Activated T-cell treated with anti-CD3 and anti-CD28 coated beads for 1 hour (primary cell): ENCODE measurements around the gene ADCY6.

Experiments used
- DNase-seq: peaks from one replicate; pipeline ENCODE4 v3.0.0-alpha.2; 2020; ENCODE audit warnings: low read depth

Gene ADCY6

GRCh38 chr12:48815126-48816110 lies 26.5 kb upstream of the ADCY6 start:
- DNase-seq, result peak; percentile 11

GRCh38 chr12:48814262-48815125 lies 25.6 kb upstream of the ADCY6 start:
- DNase-seq, result peak; percentile 54

- no peak for DNase-seq
Observed at GRCh38 chr12:48813465-48814261, 24.8 kb upstream of the ADCY6 start.

DNA sequence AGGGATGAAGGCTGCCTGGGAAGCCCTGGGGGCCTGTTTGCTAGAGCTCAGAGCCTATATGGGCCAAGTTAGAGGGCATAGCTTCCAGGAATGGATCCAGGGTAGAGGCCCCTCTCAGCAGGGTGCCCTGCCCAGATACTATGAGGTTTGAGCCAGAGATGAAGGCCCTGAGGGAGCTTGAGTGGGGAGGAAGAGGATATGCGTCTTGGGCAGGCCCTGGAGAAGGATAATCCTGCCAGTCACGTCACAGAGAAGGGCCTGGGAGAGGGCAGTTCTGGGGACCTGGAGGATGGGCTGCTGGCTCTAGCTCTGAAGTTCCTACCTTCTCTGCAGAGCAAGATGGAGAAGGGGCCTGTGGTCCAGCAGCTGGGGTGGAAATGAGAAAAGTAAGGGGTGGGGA lies 23.5 kb upstream of the ADCY6 start:
- DNase-seq, result no peak

DNA sequence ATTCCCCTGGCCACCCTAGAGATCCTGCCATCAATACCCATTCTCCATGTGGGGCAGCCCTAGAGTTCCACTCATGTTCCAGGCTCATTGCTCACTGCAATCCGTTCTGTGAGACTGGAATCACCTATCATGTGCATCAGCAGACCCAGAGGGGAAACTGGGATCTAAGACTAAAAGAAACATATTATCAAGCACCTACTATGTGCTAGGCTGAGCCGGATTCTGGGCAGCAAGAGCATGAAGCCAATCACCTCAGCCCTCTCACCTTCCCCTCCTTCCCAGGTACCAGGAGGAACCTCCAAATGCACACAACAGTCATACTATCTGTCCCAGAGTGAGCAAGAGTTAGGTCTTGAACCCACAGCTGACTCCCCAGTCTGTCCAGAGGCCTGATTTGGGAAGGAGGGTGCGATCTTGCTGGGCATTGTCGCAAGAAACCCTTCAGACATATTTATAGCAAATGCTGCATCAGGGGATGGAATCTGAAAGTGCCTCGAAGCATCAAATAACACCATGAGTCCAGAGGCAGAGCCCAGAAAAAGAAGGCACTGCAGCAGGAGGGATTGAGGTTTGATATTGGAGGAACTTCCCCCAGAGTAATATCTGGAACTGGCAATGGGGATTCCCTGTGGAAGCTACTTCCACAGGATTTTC lies 22.7 kb upstream of the ADCY6 start:
- no peak for DNase-seq

DNA sequence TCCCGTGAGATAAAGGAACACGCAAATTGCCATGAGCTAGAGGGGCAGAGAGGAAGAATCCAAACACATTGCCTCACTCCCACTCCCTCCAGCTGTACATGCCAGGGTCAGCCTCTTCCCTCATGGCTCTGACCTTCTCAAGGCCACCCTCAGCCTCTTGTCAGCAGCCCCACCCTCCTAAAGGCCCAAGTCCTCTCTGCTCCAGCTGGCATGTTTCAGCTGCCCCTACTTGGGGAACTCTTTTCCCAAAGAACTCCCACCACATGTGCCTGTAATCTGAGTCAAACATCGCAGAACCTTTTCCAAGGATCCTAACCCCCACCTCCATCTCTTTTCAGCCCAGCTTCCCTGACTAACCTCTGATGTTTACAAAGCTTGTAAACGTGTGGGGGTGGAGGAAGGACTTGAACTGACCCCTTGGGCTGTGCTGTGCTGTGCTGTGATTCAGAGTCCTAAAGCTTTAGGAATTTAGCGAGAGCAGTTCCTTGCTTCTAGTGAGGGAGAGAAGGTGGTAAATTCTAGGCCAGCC lies 22.1 kb upstream of the ADCY6 start:
- no peak for DNase-seq

GRCh38 chr12:48807981-48808380 lies 19.1 kb upstream of the ADCY6 start:
- DNase-seq, result no peak

DNA sequence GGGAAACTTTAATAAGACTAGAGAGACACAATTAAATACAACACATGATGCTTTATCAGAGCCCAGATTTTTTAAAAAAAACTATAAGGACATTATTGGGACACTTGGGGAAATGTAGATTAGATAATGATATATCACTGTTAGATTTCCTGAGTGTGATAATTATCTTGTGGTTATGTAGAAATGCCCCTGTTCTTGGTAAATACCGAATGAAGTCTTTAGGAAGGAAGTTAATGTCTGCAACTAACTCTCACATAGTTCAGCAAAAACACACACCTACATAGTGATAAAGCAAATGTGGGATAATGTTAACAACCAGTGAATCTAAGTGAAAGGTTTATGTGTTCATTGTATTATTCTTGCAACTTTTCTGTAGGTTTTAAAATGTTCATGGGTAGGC lies 14.8 kb upstream of the ADCY6 start:
- DNase-seq, result no peak

- no peak for DNase-seq
Observed at GRCh38 chr12:48800971-48801370, 12.1 kb upstream of the ADCY6 start.

DNA sequence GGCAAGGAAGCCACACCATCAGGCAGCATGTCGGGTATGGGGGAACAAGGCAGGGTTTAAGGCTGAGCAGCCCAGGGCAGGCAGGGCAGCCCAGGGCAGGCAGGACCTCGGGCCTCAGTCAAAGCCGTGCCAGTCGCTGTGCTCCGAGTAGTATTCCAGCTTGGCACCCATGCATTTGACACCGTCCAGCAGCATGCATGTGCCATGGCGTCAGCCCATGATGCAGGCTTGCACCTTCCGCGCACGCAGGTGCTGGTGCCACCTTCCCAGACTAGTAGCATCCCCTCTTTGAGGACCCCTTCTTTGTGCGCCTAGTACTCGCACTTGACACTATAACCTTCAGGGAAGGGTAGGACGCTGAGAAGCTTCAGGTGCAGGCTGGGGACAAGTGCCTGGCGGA lies 11.6 kb upstream of the ADCY6 start:
- no peak for DNase-seq

- no peak for DNase-seq
Observed at GRCh38 chr12:48796976-48797375, 8.1 kb upstream of the ADCY6 start.

GRCh38 chr12:48795550-48796455 lies 6.9 kb upstream of the ADCY6 start:
- peak; percentile 37 for DNase-seq

DNA sequence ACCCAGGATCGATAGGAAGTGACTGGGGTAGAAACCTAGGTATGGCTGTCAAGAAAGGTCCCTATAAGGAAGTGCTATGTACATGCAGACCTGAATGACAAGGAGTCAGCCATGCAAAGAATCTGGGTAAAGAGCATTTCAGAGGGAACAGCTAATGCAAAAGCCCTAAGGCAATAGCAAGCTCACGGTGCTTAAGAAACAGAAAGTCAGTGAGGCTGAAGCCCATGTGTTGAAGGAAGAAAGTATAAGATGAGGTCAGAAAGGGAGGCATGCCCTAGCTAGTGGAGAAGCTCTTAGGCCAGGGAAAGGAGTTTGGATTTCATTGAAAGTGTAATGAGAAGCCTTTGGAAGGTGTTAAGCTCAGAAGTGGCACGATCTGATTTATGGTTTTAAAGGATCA lies 6.0 kb upstream of the ADCY6 start:
- DNase-seq, result no peak

- no peak for DNase-seq
Observed at GRCh38 chr12:48793696-48794095, 4.8 kb upstream of the ADCY6 start.

DNA sequence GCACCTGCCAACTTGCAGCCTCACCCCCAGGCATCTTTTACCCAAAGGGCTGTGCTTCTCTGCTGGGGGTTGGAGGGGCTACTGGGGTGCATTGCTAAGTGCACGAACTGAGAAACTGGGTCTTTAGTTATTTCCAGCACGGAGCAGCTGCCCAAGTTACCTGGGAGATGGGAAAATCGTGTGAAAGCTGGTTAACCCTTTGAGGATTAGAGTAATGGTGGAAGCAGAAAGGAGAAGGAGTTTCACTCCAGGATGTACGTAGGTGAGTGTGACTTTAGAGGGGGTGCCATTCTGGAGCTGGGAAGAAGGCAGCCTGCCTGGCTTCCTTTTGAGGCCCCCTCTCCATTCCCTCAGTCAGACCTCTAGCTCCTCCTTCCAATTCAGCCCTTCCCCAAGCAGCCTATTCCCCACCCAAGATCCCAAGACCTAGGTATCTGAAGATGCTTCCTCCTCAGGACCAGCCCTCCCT lies 1.0 kb upstream of the ADCY6 start:
- no peak for DNase-seq

DNA sequence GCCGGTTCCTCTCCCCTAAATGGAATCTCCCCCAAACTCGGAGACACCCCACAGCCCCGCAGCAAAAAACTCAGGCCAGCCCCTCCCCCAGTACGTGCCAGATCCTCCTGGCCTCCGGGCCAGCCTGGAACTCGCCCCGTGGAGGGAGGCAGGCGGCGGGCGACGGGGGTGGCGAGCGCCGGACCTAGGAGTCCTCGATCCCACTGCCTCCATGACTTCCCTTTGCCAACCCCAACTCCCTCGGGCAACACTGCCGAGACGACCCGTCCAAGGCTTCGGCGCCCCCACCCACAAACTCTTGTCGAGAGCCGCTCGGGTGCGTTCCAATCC lies 400 bp downstream of the ADCY6 start:
- no peak for DNase-seq

DNA sequence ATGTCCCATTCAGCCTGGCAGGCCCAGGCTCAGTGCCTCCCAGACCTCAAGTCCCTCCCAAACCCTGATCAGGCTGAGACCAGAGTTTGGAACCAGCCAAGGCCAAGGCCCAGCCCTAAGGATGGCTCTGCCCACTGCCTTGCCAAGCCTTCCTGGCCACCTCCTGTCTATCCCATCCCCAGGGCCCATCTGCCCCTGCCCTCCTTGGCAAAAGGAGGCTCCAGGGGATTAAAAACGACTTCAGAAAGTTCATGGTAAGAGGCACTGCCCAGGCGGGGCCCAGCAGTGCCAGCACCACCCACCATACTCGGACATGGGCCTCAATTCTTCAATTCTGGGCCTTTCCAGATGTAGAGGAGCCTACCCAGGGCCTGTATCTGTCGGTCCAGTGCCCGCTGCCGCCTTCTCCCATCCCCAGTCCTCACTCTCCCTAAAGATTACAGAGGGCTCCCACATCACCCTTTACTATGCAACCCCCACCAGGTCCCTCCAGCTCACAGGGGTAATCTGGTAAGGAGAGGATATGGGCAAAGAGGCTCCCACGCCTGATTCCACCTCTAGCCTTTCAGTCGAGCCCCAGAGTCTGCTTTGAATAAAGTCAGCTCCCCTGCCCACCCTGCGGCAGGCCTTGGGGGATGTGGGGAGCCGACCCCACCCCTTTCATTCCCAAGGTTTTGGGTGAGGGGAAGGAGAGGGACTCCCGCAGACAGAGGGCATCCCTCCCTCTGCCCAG lies 932 bp downstream of the ADCY6 start:
- DNase-seq, result no peak

GRCh38 chr12:48786591-48787544 lies 2.0 kb downstream of the ADCY6 start:
- DNase-seq, result no peak
